ENCODE measurements around the gene CAPZB. TPM values are rescaled to one million over a fixed set of nuclear protein-coding genes. Genes with fewer than 3 reads are reported as not detected.

Gene CAPZB
- total RNA-seq, 1 donor from 2014 or later = 217 TPM

DNA sequence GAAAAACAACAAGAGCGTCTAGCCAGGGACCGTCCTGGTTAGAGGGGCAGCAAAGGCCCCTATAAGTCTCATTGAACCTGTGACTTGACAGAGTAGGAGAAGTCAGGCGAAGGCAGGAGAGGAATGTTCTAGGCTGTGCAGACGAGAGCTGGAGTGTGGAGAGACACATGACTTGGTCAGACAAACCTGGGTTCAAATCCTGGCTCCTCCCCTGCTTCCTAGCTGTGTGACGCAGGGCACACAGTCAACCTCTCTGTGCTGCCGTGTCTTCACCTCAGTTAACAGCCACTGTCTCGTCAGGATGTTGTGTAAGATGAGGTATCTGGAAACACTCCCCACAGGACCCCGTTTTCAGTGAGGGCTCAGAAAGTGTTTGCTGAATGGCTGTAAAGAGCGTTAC, 157.6 kb downstream of the CAPZB start:
- TF ChIP-seq CTCF (IDR thresholded peaks at IDR 0.05; ENCODE audit: borderline replicate concordance) = no peak
- H3K9me3 ChIP-seq (replicated peaks) = no peaks in the 10 kb centered on the region
- intact Hi-C loops (cut with micrococcal nuclease) = no loop called here
- H3K4me1 ChIP-seq = no peaks in the 10 kb centered on the region
- H3K36me3 ChIP-seq = peaks cover 57% of the 10 kb centered on the region
- no peaks in the 10 kb centered on the region for H3K27me3 ChIP-seq (ENCODE audit: low read depth)
- H3K27ac ChIP-seq (replicated peaks) = no peak overlapping the region
- H3K4me3 ChIP-seq = no peak overlapping the region
- DNase-seq = no peak

DNA sequence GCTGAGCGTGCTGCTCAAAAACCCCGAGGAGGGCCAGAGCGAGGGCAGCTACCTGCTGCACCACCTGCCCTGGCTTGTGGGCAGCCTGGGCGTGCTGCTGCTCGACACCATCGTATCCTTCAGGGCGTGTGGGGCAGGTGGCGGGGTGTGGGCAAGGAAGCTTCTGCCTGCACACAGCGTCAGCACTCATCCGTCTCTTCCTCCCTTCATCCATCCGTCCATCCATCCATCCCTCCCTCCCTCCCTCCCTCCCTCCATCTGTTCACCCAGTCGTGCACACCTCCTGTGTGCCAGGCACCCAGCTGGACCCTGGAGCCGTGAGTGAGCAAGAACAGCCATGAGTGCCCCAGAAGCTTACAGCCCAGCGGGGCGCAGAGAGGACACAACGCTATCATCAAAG, 158.0 kb downstream of the CAPZB start:
- Histone ChIP-seq H3K9me3 (replicated peaks) (no peaks in the 10 kb centered on the region), H3K4me3 (no peak overlapping the region), H3K36me3 (peaks cover 57% of the 10 kb centered on the region), H3K27ac (replicated peaks) (no peak overlapping the region), H3K4me1 (no peaks in the 10 kb centered on the region), H3K27me3 (ENCODE audit: low read depth) (no peaks in the 10 kb centered on the region)
- DNase-seq = no peak
- intact Hi-C loops (cut with micrococcal nuclease) = no loop called here
- no peak for TF ChIP-seq CTCF (IDR thresholded peaks at IDR 0.05; ENCODE audit: borderline replicate concordance)

DNA sequence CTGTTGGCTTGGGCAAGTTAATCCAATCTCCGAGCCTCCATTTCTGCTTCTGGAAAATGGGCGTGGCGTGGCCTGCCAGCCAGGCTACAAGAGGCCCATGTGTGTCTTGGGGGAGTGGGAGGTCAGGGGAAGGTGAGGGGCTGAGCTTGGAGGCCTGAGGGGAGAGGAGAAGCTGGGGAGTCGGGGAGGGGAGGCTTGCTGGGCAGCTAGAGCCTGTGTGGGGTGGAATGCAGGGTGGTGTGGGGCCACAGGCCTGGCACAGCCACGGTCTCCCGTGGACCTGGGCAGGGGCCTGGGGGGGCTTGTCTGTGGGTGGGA, 158.6 kb downstream of the CAPZB start:
- no peaks in the 10 kb centered on the region for H3K9me3 ChIP-seq (replicated peaks)
- DNase-seq = no peak
- H3K36me3 ChIP-seq = peaks cover 62% of the 10 kb centered on the region
- intact Hi-C loops (cut with micrococcal nuclease) = no loop called here
- H3K27ac ChIP-seq (replicated peaks) = no peak overlapping the region
- H3K4me3 ChIP-seq = no peak overlapping the region
- H3K27me3 ChIP-seq (ENCODE audit: low read depth) = no peaks in the 10 kb centered on the region
- no peak for TF ChIP-seq CTCF (IDR thresholded peaks at IDR 0.05; ENCODE audit: borderline replicate concordance)
- H3K4me1 ChIP-seq = no peaks in the 10 kb centered on the region

DNA sequence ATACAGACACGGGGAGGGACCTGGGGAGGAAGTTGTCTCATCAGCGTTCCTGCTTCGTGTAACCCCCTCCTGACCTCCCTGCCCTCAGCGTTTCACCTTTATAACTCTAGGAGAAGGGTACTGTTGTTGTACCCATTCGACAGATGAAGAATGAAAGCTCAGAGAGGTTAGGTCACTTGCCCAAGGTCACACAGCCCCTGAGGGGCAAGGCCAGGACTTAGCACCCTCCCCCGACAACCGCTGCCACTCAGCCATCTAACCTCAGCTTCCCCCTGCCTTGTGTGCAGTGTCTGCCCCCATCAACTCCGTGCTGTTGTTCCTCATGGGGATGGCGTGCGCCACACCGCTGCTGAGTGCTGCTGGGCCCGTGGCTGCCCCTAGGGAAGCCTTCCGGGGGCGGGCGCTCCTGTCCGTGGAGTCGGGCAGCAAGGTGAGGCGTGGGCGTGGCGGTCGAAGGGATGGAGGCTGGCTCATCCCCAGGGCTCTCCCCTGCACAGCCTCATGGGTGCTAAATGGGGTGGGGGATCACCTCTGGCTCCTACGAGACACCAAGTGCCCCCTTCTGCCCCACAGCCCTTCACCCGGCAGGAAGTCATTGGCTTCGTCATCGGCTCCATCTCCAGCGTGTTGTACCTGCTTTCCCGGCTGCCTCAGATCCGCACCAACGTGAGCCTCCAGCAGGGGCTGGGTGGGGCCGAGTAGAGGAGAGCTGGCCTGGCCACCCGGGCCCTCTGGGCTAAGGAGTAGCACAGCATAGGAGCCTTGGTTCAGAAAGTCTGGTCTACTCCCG, 159.2 kb downstream of the CAPZB start:
- H3K27ac ChIP-seq (replicated peaks) = no peak overlapping the region
- no peak for TF ChIP-seq CTCF (IDR thresholded peaks at IDR 0.05; ENCODE audit: borderline replicate concordance)
- no peak for DNase-seq
- H3K4me1 ChIP-seq = no peaks in the 10 kb centered on the region
- H3K27me3 ChIP-seq (ENCODE audit: low read depth) = no peaks in the 10 kb centered on the region
- no peak overlapping the region for H3K4me3 ChIP-seq
- H3K9me3 ChIP-seq (replicated peaks) = no peaks in the 10 kb centered on the region
- intact Hi-C loops (cut with micrococcal nuclease) = no loop called here
- H3K36me3 ChIP-seq = peaks cover 63% of the 10 kb centered on the region

DNA sequence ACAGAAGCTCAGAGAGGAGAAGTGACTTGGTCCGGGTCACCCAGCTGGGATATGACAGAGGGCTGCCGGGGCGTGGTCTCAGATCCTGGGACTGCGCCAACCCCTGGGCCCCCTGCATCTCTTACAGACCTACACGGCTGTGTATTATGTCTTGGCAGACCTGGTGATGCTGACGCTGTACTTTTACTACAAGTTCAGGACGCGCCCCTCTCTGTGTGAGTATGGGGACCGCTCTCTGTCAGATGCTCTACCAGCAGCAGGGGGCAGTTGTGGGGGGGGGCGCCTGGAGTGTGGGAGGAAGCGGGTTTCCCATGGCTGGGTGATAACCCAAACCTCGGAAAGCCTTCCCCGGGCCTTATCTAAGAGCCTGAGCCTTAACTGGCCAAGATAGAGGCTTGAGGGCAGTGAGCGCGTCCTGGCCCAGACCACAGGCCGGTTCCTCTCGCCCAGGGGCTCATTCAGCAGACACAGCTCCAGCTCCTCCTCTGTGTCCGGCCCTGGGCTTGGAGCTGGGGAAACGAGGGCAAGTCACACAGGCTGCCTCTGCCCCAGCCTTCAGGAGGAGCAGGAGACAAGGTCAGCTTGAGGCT, 159.9 kb downstream of the CAPZB start:
- TF ChIP-seq CTCF (IDR thresholded peaks at IDR 0.05; ENCODE audit: borderline replicate concordance) = no peak
- peaks cover 63% of the 10 kb centered on the region for H3K36me3 ChIP-seq
- no peaks in the 10 kb centered on the region for H3K4me1 ChIP-seq
- H3K9me3 ChIP-seq (replicated peaks) = no peaks in the 10 kb centered on the region
- intact Hi-C loops (cut with micrococcal nuclease) = no loop called here
- no peaks in the 10 kb centered on the region for H3K27me3 ChIP-seq (ENCODE audit: low read depth)
- DNase-seq = no peak
- H3K4me3 ChIP-seq = no peak overlapping the region
- no peak overlapping the region for H3K27ac ChIP-seq (replicated peaks)
